GM23248 (cell line): ENCODE measurements around the gene CTSE.

ENCODE experiments used
- EZH2 ChIP-seq: fragments of 200-600 bp; sonication (generic); IDR thresholded peaks from 2 replicates; pipeline ENCODE4 v1.6.1; 2018; ENCODE audit warnings: antibody characterized with exemption, mild to moderate bottlenecking; ENCODE audit not compliant: insufficient read depth, poor library complexity, severe bottlenecking
- EZH2phosphoT487 ChIP-seq: fragments of 200-600 bp; sonication (generic); IDR thresholded peaks from 2 replicates; pipeline ENCODE4 v1.6.1; 2018; ENCODE audit warnings: antibody characterized with exemption, moderate library complexity, mild to moderate bottlenecking, low read depth; ENCODE audit not compliant: insufficient read depth

- TF ChIP-seq EZH2 (no peak), EZH2phosphoT487 (no peak)
Observed at GRCh38 chr1:205975387-205975998, 48.2 kb downstream of the CTSE start.
